Heart left ventricle (tissue), 16 donors: ENCODE measurements around the gene AKNA. TPM values are rescaled to one million over a fixed set of nuclear protein-coding genes. Genes with fewer than 3 reads are reported as not detected.

ENCODE experiments used
- ATAC-seq, 4 donors: fragments of 200-7000 bp; cut with Tn5 transposase; one replicate each; pipeline ENCODE4 v1.9.1; 2020 to 2022; ENCODE audit warnings: moderate library complexity in 4 of 4, mild to moderate bottlenecking in 3 of 4, moderate number of reproducible peaks in 1 of 4
- DNase-seq, 5 donors: peaks; one replicate each; pipeline ENCODE4 v3.0.0-alpha.2; 2020
- H3K27ac ChIP-seq, 12 donors: fragments of 200-600 bp; sonication (generic) in 4 of 12; one replicate each; pipeline versions ENCODE4 v1.5.0 to v1.8.0; 2016 to 2022; ENCODE audit warnings: mild to moderate bottlenecking in 2 of 12
- H3K27me3 ChIP-seq, 9 donors: fragments of 200-600 bp; sonication (generic) in 2 of 9; one replicate each; pipeline versions ENCODE4 v1.5.1 to v1.8.0; 2016 to 2022; ENCODE audit warnings: mild to moderate bottlenecking in 3 of 9
- H3K36me3 ChIP-seq, 9 donors: fragments of 200-600 bp; sonication (generic) in 2 of 9; one replicate each; pipeline versions ENCODE4 v1.5.0 to v1.8.0; 2018 to 2022; ENCODE audit warnings: mild to moderate bottlenecking in 2 of 9
- H3K4me1 ChIP-seq, 12 donors: fragments of 200-600 bp; sonication (generic) in 4 of 12; one replicate each; pipeline versions ENCODE4 v1.5.0 to v1.8.0; 2016 to 2022; ENCODE audit warnings: mild to moderate bottlenecking in 3 of 12
- H3K4me3 ChIP-seq, 12 donors: fragments of 200-600 bp; sonication (generic) in 4 of 12; one replicate each; pipeline versions ENCODE4 v1.5.0 to v1.8.0; 2017 to 2022; ENCODE audit warnings: mild to moderate bottlenecking in 9 of 12, moderate library complexity in 4 of 12
- H3K9me3 ChIP-seq, 12 donors: fragments of 200-600 bp; sonication (generic) in 4 of 12; one replicate each; pipeline versions ENCODE4 v1.5.0 to v1.8.0; 2016 to 2022; ENCODE audit warnings: mild to moderate bottlenecking in 1 of 12
- POLR2A ChIP-seq, 2 donors: fragments of 450-650 bp; IDR thresholded peaks; one replicate each; pipeline ENCODE4 v1.6.1; 2017; ENCODE audit warnings: antibody characterized with exemption in 2 of 2, mild to moderate bottlenecking in 2 of 2, moderate library complexity in 2 of 2
- WGBS, 4 donors: extraction: QIAGEN DNeasy Blood & Tissue Kit in 2 of 4; methylation state at CpG; one replicate each; pipeline versions ENCODE4 v1.1.5 to v1.1.7; 2013 to 2018; 5-methylcytosine and 5-hydroxymethylcytosine counted together
- intact Hi-C, 10 donors: fragments of 100-400 bp; cut with DNase I; formaldehyde crosslinking; loops; one replicate each; pipeline versions ENCODE4 v1.11.1 to v1.14.2; 2022
- polyA plus RNA-seq, 2 donors: library from polyadenylated mRNA; stranded (reverse); fragments of 200-250 nt; gene quantifications; one replicate each; pipeline ENCODE4 v1.2.3, GENCODE V29; 2013
- total RNA-seq, 9 donors: library from RNA; depleted of rRNA in 2 of 9; stranded (reverse); fragments of >200 nt in 2 of 9; fragmentation: NEBNext Ultra II Directional in 3 of 9; extraction: Animal tissue kit (Norgen Biotek cat#: 25700) in 3 of 9; gene quantifications; one replicate each; pipeline versions ENCODE4 v1.1.0 to v1.2.4, GENCODE V29; 2016 to 2023
- TF ChIP-seq, protein P1 (sequence below), 12 donors: fragments of 200-600 bp; sonication (generic) in 4 of 12; IDR thresholded peaks; one replicate each; pipeline versions ENCODE4 v1.5.0 to v1.8.0; 2018 to 2022; ENCODE audit warnings: antibody characterized with exemption in 12 of 12, mild to moderate bottlenecking in 5 of 12
- donor health status: ischemic (EF 13 %, LVEDD 7.1; RV severe dilation, severe dysfunction).
- donor health status: healthy with polysubstance abuse.
- donor health status: DM: no; HTN: yes; CAD: no.
- donor health status: DM: no; HTN: no; CAD: no.
- donor health status: ischemic (EF 25% LVEDD 6.9; RV normal size, moderate dysfunction).
- donor health status: ischemic (EF 25% LVEDD 5.7; RV mildly dilated, moderate dysfunction).
- donor health status: healthy.
- donor health status: DM: yes; HTN: yes; CAD: no.
- donor health status: ischemic (EF 35%, LVEDD 5.7; RV mildly dilated, moderate dysfunction).
- donor health status: nonischemic (EF 11% LVEDD 7.7; RV severe dilation, severe dysfunction).
- donor health status: DM: yes; HTN: yes; CAD: no.
- donor health status: PGD.
- donor health status: ischemic (EF 29% LVEDD 5.4; RV normal size, mild dysfunction).
- donor health status: nonischemic (EF 23%, LVEDD 6.1; RV moderate dilation, normal function).

The AKNA gene
- total and polyA plus RNA-seq, 11 donors = 2.5 to 30.8 (median 4.4) TPM

DNA sequence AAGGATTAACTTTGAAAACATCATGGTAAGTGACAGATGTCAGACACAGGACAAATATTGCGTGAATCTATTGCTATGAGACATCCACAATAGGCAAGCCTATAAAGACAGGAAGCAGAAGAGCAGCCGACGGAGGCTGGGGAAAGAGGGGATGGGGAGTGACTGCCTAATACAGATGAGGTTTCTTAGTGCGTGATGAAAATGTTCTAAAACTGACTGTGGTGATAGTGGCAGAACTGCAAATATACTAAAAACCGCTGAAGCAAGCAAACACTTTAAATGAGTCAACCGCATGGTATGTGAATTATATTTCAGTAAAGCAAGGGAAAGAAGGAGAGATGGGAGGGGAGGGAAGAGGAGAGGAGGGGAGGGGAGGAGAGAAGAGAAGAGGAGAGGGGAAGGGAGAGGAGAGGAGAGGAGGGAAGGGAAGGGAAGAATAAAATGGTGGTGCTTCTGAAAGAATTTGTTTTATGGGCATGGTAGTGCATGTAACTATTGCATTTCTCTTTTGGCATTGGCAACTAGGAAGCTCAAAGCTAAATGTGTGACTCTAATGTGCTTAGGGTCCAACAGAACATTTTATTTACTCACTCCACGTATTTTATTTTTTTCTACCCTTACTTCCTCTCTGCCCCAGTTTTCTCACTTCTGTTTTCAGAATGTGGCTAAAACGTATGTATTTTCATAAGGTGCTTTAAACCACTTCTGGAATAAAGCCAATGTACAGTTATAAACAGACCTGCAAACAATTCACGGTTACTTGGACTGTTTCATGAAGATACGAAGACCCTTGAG, 21.3 kb downstream of the AKNA start:
- Histone ChIP-seq H3K27ac (peak overlapping the region in 2 of 12 donors; percentile 3 to 83), H3K9me3 (no peaks in the 10 kb centered on the region), H3K36me3 (peaks cover 2 to 90% (median 65%) of the 10 kb centered on the region in 9 donors), H3K4me3 (no peak overlapping the region), H3K4me1 (peaks cover 0 to 80% (median 0%) of the 10 kb centered on the region in 12 donors), H3K27me3 (no peaks in the 10 kb centered on the region)
- no peak for TF ChIP-seq POLR2A (IDR thresholded peaks at IDR 0.05)
- TF ChIP-seq, protein P1, sequence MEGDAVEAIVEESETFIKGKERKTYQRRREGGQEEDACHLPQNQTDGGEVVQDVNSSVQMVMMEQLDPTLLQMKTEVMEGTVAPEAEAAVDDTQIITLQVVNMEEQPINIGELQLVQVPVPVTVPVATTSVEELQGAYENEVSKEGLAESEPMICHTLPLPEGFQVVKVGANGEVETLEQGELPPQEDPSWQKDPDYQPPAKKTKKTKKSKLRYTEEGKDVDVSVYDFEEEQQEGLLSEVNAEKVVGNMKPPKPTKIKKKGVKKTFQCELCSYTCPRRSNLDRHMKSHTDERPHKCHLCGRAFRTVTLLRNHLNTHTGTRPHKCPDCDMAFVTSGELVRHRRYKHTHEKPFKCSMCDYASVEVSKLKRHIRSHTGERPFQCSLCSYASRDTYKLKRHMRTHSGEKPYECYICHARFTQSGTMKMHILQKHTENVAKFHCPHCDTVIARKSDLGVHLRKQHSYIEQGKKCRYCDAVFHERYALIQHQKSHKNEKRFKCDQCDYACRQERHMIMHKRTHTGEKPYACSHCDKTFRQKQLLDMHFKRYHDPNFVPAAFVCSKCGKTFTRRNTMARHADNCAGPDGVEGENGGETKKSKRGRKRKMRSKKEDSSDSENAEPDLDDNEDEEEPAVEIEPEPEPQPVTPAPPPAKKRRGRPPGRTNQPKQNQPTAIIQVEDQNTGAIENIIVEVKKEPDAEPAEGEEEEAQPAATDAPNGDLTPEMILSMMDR (IDR thresholded peaks at IDR 0.05) = no peak
- ATAC-seq (no peak), DNase-seq (no peak)
- intact Hi-C loops = no loop called here
- WGBS, 4 donors = 73 to 80% (median 77%) methylated on average over 10 of the region's 10 CpGs

- intact Hi-C loops = no loop called here
- TF ChIP-seq, protein P1 (IDR thresholded peaks at IDR 0.05) = no peak
- no peak for TF ChIP-seq POLR2A (IDR thresholded peaks at IDR 0.05)
- 90 to 95% (median 93%) methylated on average over 2 of the region's 2 CpGs for WGBS, 4 donors
- ATAC-seq = no peak
- H3K27me3 ChIP-seq = no peaks in the 10 kb centered on the region
- no peak overlapping the region for H3K4me3 ChIP-seq
- peak overlapping the region in 1 of 12 donors; percentile 83 for H3K27ac ChIP-seq
- no peaks in the 10 kb centered on the region for H3K9me3 ChIP-seq
- DNase-seq = no peak
- peaks cover 2 to 91% (median 78%) of the 10 kb centered on the region in 9 donors for H3K36me3 ChIP-seq
- peaks cover 0 to 67% (median 0%) of the 10 kb centered on the region in 12 donors for H3K4me1 ChIP-seq
Observed at GRCh38 chr9:114365194-114365593, 22.6 kb downstream of the AKNA start.

- Histone ChIP-seq H3K9me3 (no peaks in the 10 kb centered on the region), H3K36me3 (peaks cover 2 to 95% (median 86%) of the 10 kb centered on the region in 9 donors)
- ATAC-seq = peak in 1 of 4 donors; percentile 20
Observed at GRCh38 chr9:114364134-114365041, 23.4 kb downstream of the AKNA start.

More at GRCh38 chr9:114364134-114365041, 23.4 kb downstream of the AKNA start:
- Histone ChIP-seq H3K4me3 (no peak overlapping the region), H3K4me1 (peaks cover 0 to 59% (median 0%) of the 10 kb centered on the region in 12 donors), H3K27me3 (no peaks in the 10 kb centered on the region), H3K27ac (peak overlapping the region in 1 of 12 donors; percentile 83)
- no peak for DNase-seq
- WGBS, 4 donors = 67 to 86% (median 73%) methylated on average over 6 of the region's 6 CpGs
- TF ChIP-seq, protein P1 (IDR thresholded peaks at IDR 0.05) = no peak
- TF ChIP-seq POLR2A (IDR thresholded peaks at IDR 0.05) = no peak
- intact Hi-C loops = no loop called here
